HepG2 (cell line): ENCODE results near the gene FZD4. TPM values are rescaled to one million over a fixed set of nuclear protein-coding genes. Genes with fewer than 3 reads are reported as not detected.

Source experiments
- CBFB ChIP-seq: sonication (generic); formaldehyde crosslinking; IDR thresholded peaks from 2 replicates; pipeline ENCODE4 v1.4.0; 2020; ENCODE audit warnings: missing genetic modification reagents
- DMAP1 ChIP-seq: IDR thresholded peaks from 2 replicates; pipeline ENCODE4 v1.6.1; 2016
- FOXJ3 ChIP-seq: sonication (generic); formaldehyde crosslinking; IDR thresholded peaks from 2 replicates; pipeline ENCODE4 v1.4.0; 2020; ENCODE audit warnings: missing genetic modification reagents, mild to moderate bottlenecking, borderline replicate concordance
- HOMEZ ChIP-seq: IDR thresholded peaks from 2 replicates; pipeline ENCODE4 v1.6.1; 2016; ENCODE audit warnings: low read depth
- KDM4B ChIP-seq: sonication (generic); formaldehyde crosslinking; IDR thresholded peaks from 2 replicates; pipeline ENCODE4 v1.4.0; 2020; ENCODE audit warnings: missing genetic modification reagents
- KLF16 ChIP-seq, 2 experiments: sonication (generic) in 1 of 2; formaldehyde crosslinking in 1 of 2; IDR thresholded peaks; 2 replicates each; pipeline versions ENCODE4 v1.6.1 to v1.8.0; 2016 to 2023; ENCODE audit warnings: missing genetic modification reagents in 2 of 2, missing compliant biosample characterization in 1 of 2
- KMT2A ChIP-seq: sonication (generic); formaldehyde crosslinking; IDR thresholded peaks from 2 replicates; pipeline ENCODE4 v1.4.0; 2020; ENCODE audit warnings: missing genetic modification reagents
- MIER2 ChIP-seq: IDR thresholded peaks from 2 replicates; pipeline ENCODE4 v1.6.1; 2016; ENCODE audit warnings: missing biosample characterization, missing genetic modification reagents
- MTA1 ChIP-seq: sonication (generic); formaldehyde crosslinking; IDR thresholded peaks from 2 replicates; pipeline ENCODE4 v1.4.0; 2020; ENCODE audit warnings: missing genetic modification reagents, mild to moderate bottlenecking, borderline replicate concordance
- NCOR1 ChIP-seq: fragments of 200-600 bp; sonication (generic); IDR thresholded peaks from 2 replicates; pipeline ENCODE4 v1.7.0; 2017; ENCODE audit warnings: antibody characterized with exemption, low read length, borderline replicate concordance
- NFE2L2 ChIP-seq: fragments of 150-350 bp; IDR thresholded peaks from 2 replicates; pipeline ENCODE4 v1.6.1; 2014; ENCODE audit warnings: low read length
- POGZ ChIP-seq: sonication (generic); formaldehyde crosslinking; IDR thresholded peaks from 2 replicates; pipeline ENCODE4 v1.4.0; 2020; ENCODE audit warnings: mild to moderate bottlenecking, missing genetic modification reagents
- RARA ChIP-seq: IDR thresholded peaks from 2 replicates; pipeline ENCODE4 v1.6.1; 2016; ENCODE audit warnings: missing genetic modification reagents, missing compliant biosample characterization
- RBFOX2 ChIP-seq: fragments of 200-400 bp; formaldehyde crosslinking; IDR thresholded peaks from 2 replicates; pipeline ENCODE4 v1.6.1; 2017; ENCODE audit warnings: low read depth, mild to moderate bottlenecking, low read length
- SNAI1 ChIP-seq: sonication (generic); formaldehyde crosslinking; IDR thresholded peaks from 2 replicates; pipeline ENCODE4 v1.5.0; 2020; ENCODE audit warnings: mild to moderate bottlenecking, missing genetic modification reagents, borderline replicate concordance
- ZFP1 ChIP-seq: IDR thresholded peaks from 2 replicates; pipeline ENCODE4 v1.6.1; 2016
- ZFP36L2 ChIP-seq: sonication (generic); formaldehyde crosslinking; IDR thresholded peaks from 2 replicates; pipeline ENCODE4 v1.4.0; 2020; ENCODE audit warnings: missing genetic modification reagents
- ZNF225 ChIP-seq: sonication (generic); formaldehyde crosslinking; IDR thresholded peaks from 2 replicates; pipeline ENCODE4 v1.4.0; 2020; ENCODE audit warnings: mild to moderate bottlenecking, missing genetic modification reagents
- ZNF251 ChIP-seq: sonication (generic); formaldehyde crosslinking; IDR thresholded peaks from 2 replicates; pipeline ENCODE4 v1.9.0; 2021; ENCODE audit warnings: mild to moderate bottlenecking, missing genetic modification reagents
- ZNF280D ChIP-seq: sonication (generic); formaldehyde crosslinking; IDR thresholded peaks from 2 replicates; pipeline ENCODE4 v1.5.1; 2020; ENCODE audit warnings: mild to moderate bottlenecking, missing genetic modification reagents
- ZNF549 ChIP-seq: sonication (generic); formaldehyde crosslinking; IDR thresholded peaks from 2 replicates; pipeline ENCODE4 v1.5.0; 2020; ENCODE audit warnings: missing genetic modification reagents
- ZNF883 ChIP-seq: sonication (generic); formaldehyde crosslinking; IDR thresholded peaks from 2 replicates; pipeline ENCODE4 v1.5.1; 2020; ENCODE audit warnings: mild to moderate bottlenecking, missing genetic modification reagents; ENCODE audit errors: not compliant biosample characterization
- polyA plus RNA-seq, 8 experiments: library from polyadenylated mRNA; depleted of rRNA in 3 of 8; stranded (reverse) in 7 of 8; unstranded in 1 of 8; fragments of >200 nt; fragmentation: Illumina TruSeq in 4 of 8; extraction: Trizol in 4 of 8; gene quantifications; 2 replicates each; pipeline versions ENCODE4 v1.2.1 to v1.2.3, GENCODE V29; 2011 to 2016; ENCODE audit warnings: low read depth in 4 of 8, missing spikeins in 1 of 8, mixed read lengths in 1 of 8; ENCODE audit not compliant: insufficient read depth in 1 of 8
- total RNA-seq, 5 experiments: library from RNA; depleted of rRNA; stranded (reverse); fragments of >200 nt; fragmentation: Illumina TruSeq; extraction: Trizol; gene quantifications; 2 replicates each; pipeline ENCODE4 v1.2.3, GENCODE V29; 2016; ENCODE audit warnings: low read depth in 1 of 5
- TF ChIP-seq, protein P1 (sequence below): IDR thresholded peaks from 2 replicates; pipeline ENCODE4 v1.6.1; 2016; ENCODE audit warnings: low read depth, control low read depth

The FZD4 gene
- total and polyA plus RNA-seq, 2 of the 13 experiments (the other 11 are each of a cell fraction or from before 2014, with no cell fraction given): 46.5 to 70.4 TPM

DNA sequence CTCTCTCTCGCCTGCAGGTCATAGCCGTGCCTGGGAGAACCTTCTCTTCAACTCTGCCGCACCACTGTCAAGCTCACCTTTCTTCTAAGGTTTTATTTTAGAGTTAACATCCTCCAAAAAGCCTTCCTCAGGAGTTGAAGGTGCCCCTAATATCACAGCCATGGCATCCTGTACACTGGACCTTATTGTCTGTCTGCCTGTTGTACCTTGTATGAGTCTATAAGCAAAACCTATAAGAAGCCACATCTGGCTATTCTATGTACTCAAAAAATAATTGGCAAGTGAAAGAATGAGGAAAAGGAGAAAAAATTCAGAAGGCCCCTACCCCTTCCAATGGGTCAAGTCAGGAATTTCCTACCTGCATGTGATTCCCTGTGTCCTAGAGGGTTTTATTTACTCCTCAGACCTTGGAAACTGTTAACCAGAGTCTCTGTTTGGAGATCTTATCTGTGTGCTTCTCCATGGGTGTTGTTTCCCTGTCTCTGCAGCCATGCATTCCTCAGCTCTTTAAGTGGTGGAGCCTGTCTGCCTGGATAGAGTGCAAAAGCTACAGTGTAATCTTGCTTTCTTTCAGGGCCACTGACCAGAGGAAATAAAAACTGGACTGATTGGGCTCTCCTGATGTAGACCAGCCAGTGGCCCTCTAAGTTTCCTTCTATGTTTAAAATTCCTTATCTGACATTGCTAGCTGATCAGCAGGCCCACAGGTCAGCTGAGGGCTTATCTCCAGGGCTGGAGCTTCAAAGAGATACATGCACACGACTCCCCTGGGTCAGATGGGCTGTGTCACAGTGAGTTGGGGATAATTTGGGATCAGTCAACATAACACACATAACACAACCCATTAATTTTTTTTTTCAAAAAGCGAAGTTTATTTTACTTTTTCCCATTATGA is 44.9 kb upstream of the FZD4 start (continued):
- TF ChIP-seq ZNF883 (CRISPR knock-in tag) (no peak), CBFB (CRISPR knock-in tag) (peak; percentile 42; the same call in 1 of the 2 replicates), NCOR1 (peak; percentile 69; the same call in 1 of the 2 replicates), SNAI1 (CRISPR knock-in tag) (no peak), ZNF251 (CRISPR knock-in tag) (no peak), ZFP1 (CRISPR knock-in tag) (no peak; the same call in 1 of the 2 replicates), NFE2L2 (peak; percentile 85), POGZ (peak; percentile 26; the same call in 1 of the 2 replicates), MTA1 (CRISPR knock-in tag) (peak; percentile 23; the same call in 1 of the 2 replicates), ZNF549 (CRISPR knock-in tag) (no peak), HOMEZ (CRISPR knock-in tag) (peak; percentile 79), MIER2 (CRISPR knock-in tag) (peak; percentile 73; the same call in 1 of the 2 replicates), ZNF280D (no peak), ZFP36L2 (CRISPR knock-in tag) (0 out of 2 replicates have a peak, but pooled peaks have one; percentile 33), KMT2A (peak; percentile 65; the same call in 1 of the 2 replicates), ZNF225 (CRISPR knock-in tag) (no peak), DMAP1 (peak; percentile 47), KLF16 (CRISPR knock-in tag; IDR thresholded peaks at IDR 0.05) (peak in 1 of 2 experiments; percentile 60; a peak in 1 of 4 replicates), RARA (peak; percentile 72), KDM4B (CRISPR knock-in tag) (peak; percentile 25; the same call in 1 of the 2 replicates), RBFOX2 (peak; percentile 35; the same call in 1 of the 2 replicates), FOXJ3 (CRISPR knock-in tag) (peak; percentile 96)
- TF ChIP-seq, protein P1, sequence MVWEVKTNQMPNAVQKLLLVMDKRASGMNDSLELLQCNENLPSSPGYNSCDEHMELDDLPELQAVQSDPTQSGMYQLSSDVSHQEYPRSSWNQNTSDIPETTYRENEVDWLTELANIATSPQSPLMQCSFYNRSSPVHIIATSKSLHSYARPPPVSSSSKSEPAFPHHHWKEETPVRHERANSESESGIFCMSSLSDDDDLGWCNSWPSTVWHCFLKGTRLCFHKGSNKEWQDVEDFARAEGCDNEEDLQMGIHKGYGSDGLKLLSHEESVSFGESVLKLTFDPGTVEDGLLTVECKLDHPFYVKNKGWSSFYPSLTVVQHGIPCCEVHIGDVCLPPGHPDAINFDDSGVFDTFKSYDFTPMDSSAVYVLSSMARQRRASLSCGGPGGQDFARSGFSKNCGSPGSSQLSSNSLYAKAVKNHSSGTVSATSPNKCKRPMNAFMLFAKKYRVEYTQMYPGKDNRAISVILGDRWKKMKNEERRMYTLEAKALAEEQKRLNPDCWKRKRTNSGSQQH (CRISPR knock-in tag): no peak
